H1 (cell line): ENCODE measurements around the gene POLR1H. TPM values are rescaled to one million over a fixed set of nuclear protein-coding genes. Genes with fewer than 3 reads are reported as not detected.

Experiments used
- CTCF ChIA-PET: fragments of 300-600 bp; sonication (Branson Sonifier 250); formaldehyde crosslinking; loops from one replicate; lab custom pipeline; 2021; ENCODE audit not compliant: partially characterized antibody; lab: Charles Lee
- POLR2A ChIA-PET: fragments of 300-600 bp; sonication (Branson Sonifier 250); formaldehyde crosslinking; loops from one replicate; lab custom pipeline; 2021; ENCODE audit warnings: inconsistent platforms; ENCODE audit not compliant: partially characterized antibody; lab: Charles Lee
- DNase-seq, 2 experiments: peaks; one replicate each; pipeline versions ENCODE4 v3.0.0 to v3.0.0-alpha.2; 2010 to 2022; ENCODE audit warnings: low spot score in 2 of 2, low read depth in 1 of 2, mixed read lengths in 1 of 2
- FAIRE-seq: peaks from 2 replicates; lab custom pipeline; 2011; peaks lifted over from hg19 to GRCh38; lab: Jason Lieb, UNC
- H2AFZ ChIP-seq: 2 replicates; pipeline ENCODE4 v1.8.1; 2012; ENCODE audit warnings: low read length, inconsistent platforms
- H2AK5ac ChIP-seq: 2 replicates; pipeline ENCODE4 v1.6.1; 2013; ENCODE audit warnings: low read depth, low read length
- H2BK120ac ChIP-seq: replicated peaks from 2 replicates; pipeline ENCODE3; 2013; ENCODE audit warnings: low read depth, low read length, inconsistent platforms
- H2BK12ac ChIP-seq: 2 replicates; pipeline ENCODE4 v1.6.1; 2013; ENCODE audit warnings: low read depth, low read length
- H2BK15ac ChIP-seq: 2 replicates; pipeline ENCODE4 v1.6.1; 2013; ENCODE audit warnings: low read length
- H2BK20ac ChIP-seq: 2 replicates; pipeline ENCODE4 v1.6.1; 2013; ENCODE audit warnings: low read length
- H2BK5ac ChIP-seq: 2 replicates; pipeline ENCODE4 v1.6.1; 2013; ENCODE audit warnings: low read depth, low read length
- H3K14ac ChIP-seq: 2 replicates; pipeline ENCODE4 v1.6.1; 2013; ENCODE audit warnings: inconsistent platforms; ENCODE audit not compliant: insufficient read length
- H3K18ac ChIP-seq: 2 replicates; pipeline ENCODE4 v1.6.1; 2013; ENCODE audit warnings: low read length; ENCODE audit errors: extremely low read depth
- H3K23ac ChIP-seq: 2 replicates; pipeline ENCODE4 v1.6.1; 2013; ENCODE audit warnings: inconsistent platforms; ENCODE audit not compliant: insufficient read length
- H3K23me2 ChIP-seq: 2 replicates; pipeline ENCODE4 v1.6.1; 2013; ENCODE audit warnings: low read depth, low read length
- H3K27ac ChIP-seq: 2 replicates; pipeline ENCODE4 v1.6.1; 2011; ENCODE audit warnings: low read depth, low read length, inconsistent platforms
- H3K27me3 ChIP-seq, 4 experiments: replicated peaks in 1 of 4; 1 replicate in 1 of 4; 2 replicates in 3 of 4; pipeline versions ENCODE4 v1.6.1 to v1.8.1; 2011 to 2013; ENCODE audit warnings: low read length in 3 of 4, mild to moderate bottlenecking in 3 of 4, inconsistent platforms in 2 of 4, mixed read lengths in 2 of 4, moderate library complexity in 1 of 4; ENCODE audit not compliant: control insufficient read depth in 3 of 4, insufficient read depth in 3 of 4; ENCODE audit errors: extremely low read depth in 1 of 4
- H3K36me3 ChIP-seq, 4 experiments: 2 replicates each; pipeline versions ENCODE4 v1.6.1 to v1.8.1; 2011 to 2013; ENCODE audit warnings: mild to moderate bottlenecking in 4 of 4, low read length in 3 of 4, moderate library complexity in 2 of 4, control low read depth in 1 of 4, inconsistent platforms in 1 of 4; ENCODE audit not compliant: insufficient read depth in 4 of 4, control insufficient read depth in 2 of 4
- H3K4ac ChIP-seq: replicated peaks from 2 replicates; pipeline ENCODE3; 2013; ENCODE audit warnings: low read length, low read depth, mixed read lengths, inconsistent platforms; ENCODE audit not compliant: insufficient read length
- H3K4me1 ChIP-seq, 4 experiments: replicated peaks in 1 of 4; 1 replicate in 1 of 4; 2 replicates in 3 of 4; pipeline versions ENCODE4 v1.6.1 to v1.8.1; 2011 to 2013; ENCODE audit warnings: low read length in 3 of 4, inconsistent platforms in 2 of 4, mixed read lengths in 1 of 4; ENCODE audit not compliant: insufficient read depth in 4 of 4, control insufficient read depth in 3 of 4
- H3K4me2 ChIP-seq, 2 experiments: 2 replicates each; pipeline versions ENCODE4 v1.6.1 to v1.8.1; 2011 to 2013; ENCODE audit warnings: low read depth in 2 of 2, low read length in 2 of 2, control low read depth in 1 of 2, inconsistent platforms in 1 of 2, mild to moderate bottlenecking in 1 of 2; ENCODE audit not compliant: insufficient read depth in 1 of 2
- H3K4me3 ChIP-seq, 4 experiments: fragments of 200-600, 300-600 bp in 1 of 4; sonication (generic), shearing (Covaris generic), sonication (Bioruptor Twin) in 1 of 4; 2 replicates each; pipeline versions ENCODE4 v1.5.1 to v1.8.1; 2011 to 2016; ENCODE audit warnings: low read length in 4 of 4, low read depth in 3 of 4, control low read depth in 2 of 4, inconsistent platforms in 2 of 4, mild to moderate bottlenecking in 2 of 4, mixed read lengths in 1 of 4, moderate library complexity in 1 of 4; ENCODE audit not compliant: insufficient read depth in 2 of 4; ENCODE audit errors: extremely low read depth in 1 of 4
- H3K56ac ChIP-seq: replicated peaks from 2 replicates; pipeline ENCODE3; 2013; ENCODE audit warnings: low read depth, mild to moderate bottlenecking, mixed read lengths, low read length, inconsistent platforms; ENCODE audit not compliant: insufficient read length
- H3K79me1 ChIP-seq: 2 replicates; pipeline ENCODE4 v1.6.1; 2013; ENCODE audit warnings: low read depth, low read length, control low read depth
- H3K79me2 ChIP-seq, 2 experiments: 2 replicates each; pipeline versions ENCODE4 v1.6.1 to v1.8.1; 2012 to 2013; ENCODE audit warnings: low read length in 2 of 2, mild to moderate bottlenecking in 2 of 2, inconsistent platforms in 1 of 2; ENCODE audit not compliant: insufficient read depth in 2 of 2, control insufficient read depth in 1 of 2
- H3K9ac ChIP-seq, 4 experiments: replicated peaks in 1 of 4; 1 replicate in 1 of 4; 2 replicates in 3 of 4; pipeline versions ENCODE4 v1.6.1 to v1.8.1; 2011 to 2013; ENCODE audit warnings: low read depth in 3 of 4, low read length in 3 of 4, control low read depth in 2 of 4, mild to moderate bottlenecking in 2 of 4, moderate library complexity in 2 of 4, inconsistent platforms in 1 of 4; ENCODE audit errors: extremely low read depth in 1 of 4
- H3K9me3 ChIP-seq, 2 experiments: 2 replicates each; pipeline versions ENCODE4 v1.6.1 to v1.8.1; 2012 to 2013; ENCODE audit warnings: mild to moderate bottlenecking in 2 of 2, moderate library complexity in 2 of 2, control low read depth in 1 of 2, inconsistent platforms in 1 of 2, low read depth in 1 of 2, low read length in 1 of 2, mixed read lengths in 1 of 2; ENCODE audit not compliant: insufficient read depth in 2 of 2
- H4K20me1 ChIP-seq, 2 experiments: replicated peaks in 1 of 2; 2 replicates each; pipeline versions ENCODE3 to v1.8.1; 2011 to 2013; ENCODE audit warnings: inconsistent platforms in 2 of 2, low read length in 2 of 2, mild to moderate bottlenecking in 1 of 2; ENCODE audit not compliant: insufficient read depth in 2 of 2, control insufficient read depth in 1 of 2
- H4K5ac ChIP-seq: 2 replicates; pipeline ENCODE4 v1.6.1; 2013; ENCODE audit warnings: low read length, low read depth, mixed read lengths, inconsistent platforms; ENCODE audit not compliant: insufficient read length
- H4K8ac ChIP-seq: 2 replicates; pipeline ENCODE4 v1.8.0; 2013; ENCODE audit warnings: mild to moderate bottlenecking, moderate library complexity, low read length, inconsistent platforms; ENCODE audit not compliant: insufficient read depth; ENCODE audit errors: extremely low read depth
- H4K91ac ChIP-seq: replicated peaks from 2 replicates; pipeline ENCODE3; 2013; ENCODE audit warnings: low read length, mixed read lengths, inconsistent platforms; ENCODE audit not compliant: insufficient read length
- BCL11A ChIP-seq, 2 experiments: IDR thresholded peaks; one replicate each; pipeline ENCODE4 v1.6.1; 2011; ENCODE audit warnings: low read depth in 2 of 2, low read length in 2 of 2, mild to moderate bottlenecking in 2 of 2
- CBX8 ChIP-seq: fragments of 300-800, 300-1000 bp; sonication (generic); IDR thresholded peaks from 2 replicates; pipeline ENCODE4 v1.7.1; 2016; ENCODE audit warnings: low read depth, low read length, borderline replicate concordance
- CTBP2 ChIP-seq: IDR thresholded peaks from 2 replicates; pipeline ENCODE4 v1.7.0; 2011; ENCODE audit warnings: borderline replicate concordance, mild to moderate bottlenecking, moderate library complexity, mixed read lengths, low read length; ENCODE audit not compliant: insufficient read depth, insufficient read length
- FOSL1 ChIP-seq: IDR thresholded peaks from 2 replicates; pipeline ENCODE4 v1.6.1; 2011; ENCODE audit warnings: mild to moderate bottlenecking, low read depth, low read length, moderate library complexity; ENCODE audit not compliant: insufficient read depth
- JUN ChIP-seq: IDR thresholded peaks from 2 replicates; pipeline ENCODE4 v1.6.1; 2011; ENCODE audit warnings: low read depth, mild to moderate bottlenecking, improper control_type of control experiment, low read length
- KDM1A ChIP-seq: fragments of 200-600, 300-600 bp; sonication (generic); IDR thresholded peaks from 2 replicates; pipeline ENCODE4 v1.7.1; 2016; ENCODE audit warnings: mild to moderate bottlenecking, low read length, borderline replicate concordance
- KDM4A ChIP-seq: IDR thresholded peaks from one replicate; pipeline ENCODE4 v1.7.1; 2012; ENCODE audit warnings: low read depth, mild to moderate bottlenecking, moderate library complexity, low read length, inconsistent platforms; ENCODE audit not compliant: severe bottlenecking
- SAP30 ChIP-seq: fragments of 300-600 bp; sonication (generic); IDR thresholded peaks from 2 replicates; pipeline ENCODE4 v1.7.1; 2012; ENCODE audit warnings: low read length, moderate library complexity, mild to moderate bottlenecking, inconsistent platforms; ENCODE audit not compliant: insufficient read depth, insufficient replicate concordance
- SIN3A ChIP-seq, 2 experiments: IDR thresholded peaks in 1 of 2; conservative IDR thresholded peaks in 1 of 2; 2 replicates each; pipeline ENCODE4 v1.6.1; 2011 to 2012; ENCODE audit warnings: low read length in 2 of 2, improper control_type of control experiment in 1 of 2, low read depth in 1 of 2, mild to moderate bottlenecking in 1 of 2
- SUZ12 ChIP-seq: fragments of 200-600 bp; sonication (generic); IDR thresholded peaks from 2 replicates; pipeline ENCODE4 v1.6.1; 2012; ENCODE audit warnings: mild to moderate bottlenecking, inconsistent platforms, low read length, moderate library complexity, mixed read lengths
- WGBS, 2 experiments: shearing (Covaris generic) in 1 of 2; methylation state at CpG; one replicate each; pipeline versions ENCODE4 v1.1.6 to v1.1.7; 2013 to 2015; ENCODE audit warnings: low lambda C conversion rate in 2 of 2, mixed read lengths in 2 of 2, inconsistent platforms in 1 of 2, low coverage in 1 of 2, missing lambda C conversion rate in 1 of 2; ENCODE audit not compliant: insufficient replicate concordance in 2 of 2, insufficient coverage in 1 of 2, insufficient read length in 1 of 2; ENCODE audit errors: extremely low coverage in 1 of 2, missing lambda C conversion rate in 1 of 2; 5-methylcytosine and 5-hydroxymethylcytosine counted together
- polyA plus RNA-seq, 7 experiments: library from polyadenylated mRNA; depleted of rRNA in 3 of 7; stranded (reverse) in 5 of 7; unstranded in 2 of 7; fragments of >200 nt in 5 of 7; fragments of 200-250 nt in 2 of 7; gene quantifications; 1 replicate in 5 of 7; 2 replicates in 1 of 7; 4 replicates in 1 of 7; pipeline versions ENCODE4 v1.2.1 to v1.2.3, GENCODE V29; 2011 to 2013; ENCODE audit warnings: missing spikeins in 2 of 7, mixed read lengths in 2 of 7
- total RNA-seq: library from RNA; stranded (reverse); fragmentation: NEBNext Ultra II Directional; extraction: Animal tissue kit (Norgen Biotek cat#: 25700); gene quantifications from 2 replicates; pipeline ENCODE4 v1.2.1, GENCODE V29; 2021

Gene POLR1H
- total and polyA plus RNA-seq, 2 of the 8 experiments (the other 6 are each of a cell fraction or from before 2014, with no cell fraction given) = 31.5 to 82.2 TPM

DNA sequence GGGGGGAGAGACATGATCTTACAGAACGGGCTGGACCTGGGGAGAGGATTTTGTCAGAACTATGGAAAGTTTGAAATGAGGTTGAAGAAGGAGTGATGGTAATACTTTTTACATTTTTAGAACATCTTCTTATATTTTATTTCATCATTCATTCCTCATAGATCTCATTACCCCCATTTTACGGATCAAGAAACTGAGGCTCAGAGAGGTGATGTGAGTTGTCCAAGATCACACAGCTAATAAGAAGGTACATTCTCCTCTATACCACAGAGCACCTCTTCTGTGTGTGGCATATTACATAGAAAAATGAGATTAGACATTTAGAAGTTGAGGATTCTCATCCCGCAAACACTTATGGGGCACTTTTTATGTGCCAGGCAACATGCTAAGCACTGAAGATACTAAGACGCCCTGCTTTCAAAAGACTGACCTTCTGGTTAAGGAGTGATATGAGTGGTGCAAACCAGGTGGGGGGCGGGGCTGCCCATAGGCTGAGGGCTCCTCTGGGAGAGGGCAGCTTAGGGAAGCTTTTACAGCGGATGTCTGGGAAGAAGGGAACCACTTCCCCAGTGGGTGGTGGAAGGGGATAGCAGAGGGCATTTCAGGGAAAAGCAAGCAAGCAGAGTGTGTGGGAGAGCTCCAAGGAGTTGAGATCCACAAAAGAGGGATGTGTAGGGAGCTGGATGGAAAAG, 31.9 kb downstream of the POLR1H start:
- H2BK120ac ChIP-seq = no peak overlapping the region
- H2BK5ac ChIP-seq = no peak overlapping the region
- no peaks in the 10 kb centered on the region for H3K36me3 ChIP-seq
- H3K56ac ChIP-seq = no peak overlapping the region
- H3K27me3 ChIP-seq = peaks cover 0 to 18% (median 6%) of the 10 kb centered on the region in 4 experiments; a peak in 6 of 7 replicates
- H3K27ac ChIP-seq = no peak overlapping the region
- H3K9ac ChIP-seq = no peak overlapping the region
- no peaks in the 10 kb centered on the region for H4K20me1 ChIP-seq
- 56% methylated on average over 6 of the region's 6 CpGs; no CpG with 5 or more reads in 1 of the 2 experiments for WGBS, 2 experiments
- H3K4me1 ChIP-seq = peaks cover 0 to 5% (median 0%) of the 10 kb centered on the region in 4 experiments; a peak in 2 of 7 replicates
- no peak for FAIRE-seq
- no peak overlapping the region for H2AK5ac ChIP-seq
- no peak overlapping the region for H4K5ac ChIP-seq
- no peak overlapping the region for H2BK20ac ChIP-seq
- H3K79me2 ChIP-seq = no peaks in the 10 kb centered on the region
- no peak overlapping the region for H4K8ac ChIP-seq
- H3K18ac ChIP-seq = no peak overlapping the region
- POLR2A ChIA-PET = interaction anchor here (2.3 kb wide), 1 partner anchor 9 kb away, joined by 9 read pairs; no protein-coding TSS in a partner anchor
- H3K9me3 ChIP-seq = no peaks in the 10 kb centered on the region
- H3K79me1 ChIP-seq = no peaks in the 10 kb centered on the region
- H3K4me2 ChIP-seq = no peak overlapping the region
- DNase-seq = no peak
- H3K23me2 ChIP-seq = 0 out of 2 replicates have a peak, but pooled peaks cover 1% of the 10 kb centered on the region
- no peak overlapping the region for H3K23ac ChIP-seq
- H3K4ac ChIP-seq = no peak overlapping the region
- no peak overlapping the region for H2BK15ac ChIP-seq
- H3K14ac ChIP-seq = no peak overlapping the region
- no peak overlapping the region for H2BK12ac ChIP-seq
- no peak overlapping the region for H3K4me3 ChIP-seq
- CTCF ChIA-PET = interaction anchor here (0.8 to 4.5 kb wide), 6 partner anchors 9 to 38 kb away, joined by 3 to 23 read pairs (median 3); no protein-coding TSS in a partner anchor
- no peak overlapping the region for H4K91ac ChIP-seq
- no peak overlapping the region for H2AFZ ChIP-seq
- TF ChIP-seq KDM4A (no peak), SAP30 (no peak), CTBP2 (no peak), KDM1A (no peak), JUN (no peak), SUZ12 (no peak), FOSL1 (no peak), CBX8 (no peak), BCL11A (IDR thresholded peaks at IDR 0.05; ENCODE audit: low read depth in 2 of 2, low read length in 2 of 2) (no peak), SIN3A (conservative IDR thresholded peaks at IDR 0.05 in 1 of 2, IDR thresholded peaks at IDR 0.05 in 1 of 2; ENCODE audit: low read depth in 1 of 2, low read length in 2 of 2) (no peak)
